Small intestine (tissue), 7 donors: ENCODE results near the gene CITED2. TPM values are rescaled to one million over a fixed set of nuclear protein-coding genes. Genes with fewer than 3 reads are reported as not detected.
A peak's percentile ranks its signal among the peaks of the same experiment; 100 is the strongest.

ENCODE experiments used
- DNase-seq, 2 donors: peaks; one replicate each; pipeline versions ENCODE4 v3.0.0 to v3.0.0-alpha.2; 2013
- FAIRE-seq: peaks from 2 replicates; lab custom pipeline; 2012; peaks lifted over from hg19 to GRCh38; lab: Jason Lieb, UNC
- H3K27ac ChIP-seq, 3 donors: one replicate each; pipeline ENCODE4 v1.5.1; 2013; ENCODE audit warnings: low read length in 2 of 3, mild to moderate bottlenecking in 2 of 3, control low read depth in 1 of 3, inconsistent platforms in 1 of 3, low read depth in 1 of 3, moderate library complexity in 1 of 3
- H3K27me3 ChIP-seq, 3 donors: one replicate each; pipeline ENCODE4 v1.6.1; 2013; ENCODE audit warnings: low read length in 3 of 3, inconsistent platforms in 1 of 3; ENCODE audit not compliant: control insufficient read depth in 3 of 3, insufficient read depth in 3 of 3
- H3K36me3 ChIP-seq, 3 donors: one replicate each; pipeline ENCODE4 v1.6.1; 2013; ENCODE audit warnings: low read length in 3 of 3, inconsistent platforms in 1 of 3, low read depth in 1 of 3, mild to moderate bottlenecking in 1 of 3, moderate library complexity in 1 of 3; ENCODE audit not compliant: control insufficient read depth in 3 of 3, insufficient read depth in 2 of 3
- H3K4me1 ChIP-seq, 3 donors: one replicate each; pipeline ENCODE4 v1.6.1; 2013; ENCODE audit warnings: low read length in 2 of 3, inconsistent platforms in 1 of 3, low read depth in 1 of 3, mild to moderate bottlenecking in 1 of 3, moderate library complexity in 1 of 3; ENCODE audit not compliant: control insufficient read depth in 3 of 3, insufficient read depth in 2 of 3
- H3K4me3 ChIP-seq, 3 donors: one replicate each; pipeline ENCODE4 v1.5.1; 2013; ENCODE audit warnings: low read length in 3 of 3, control low read depth in 1 of 3, inconsistent platforms in 1 of 3, low read depth in 1 of 3, mild to moderate bottlenecking in 1 of 3, moderate library complexity in 1 of 3
- H3K9me3 ChIP-seq, 2 donors: one replicate each; pipeline ENCODE4 v1.6.1; 2013; ENCODE audit warnings: low read depth in 1 of 2, low read length in 1 of 2; ENCODE audit not compliant: control insufficient read depth in 2 of 2, insufficient read depth in 1 of 2
- WGBS, 3 donors: extraction: QIAGEN DNeasy Blood & Tissue Kit; methylation state at CpG; one replicate each; pipeline ENCODE4 v1.1.7; 2013; 5-methylcytosine and 5-hydroxymethylcytosine counted together
- polyA plus RNA-seq, 4 donors: library from polyadenylated mRNA; stranded (reverse) in 3 of 4; unstranded in 1 of 4; fragments of 200-250 nt in 3 of 4; fragments of 120-200 nt in 1 of 4; gene quantifications; one replicate each; pipeline versions ENCODE4 v1.2.1 to v1.2.3, GENCODE V29; 2013
- donor health status: healthy with polysubstance abuse.
- donor health status: control.
- donor health status: control.
- donor health status: Bipolar disorder and iron deficiency.
- donor health status: healthy.

Gene CITED2
- polyA plus RNA-seq, 4 donors, result 21.1 to 105 (median 31.5) TPM

- Histone ChIP-seq H3K4me1 (no peaks in the 10 kb centered on the region), H3K4me3 (no peak overlapping the region), H3K9me3 (peaks cover 0 to 11% of the 10 kb centered on the region in 2 donors), H3K27ac (no peak overlapping the region), H3K27me3 (no peaks in the 10 kb centered on the region), H3K36me3 (no peaks in the 10 kb centered on the region)
- WGBS, 3 donors, result 77 to 89% (median 87%) methylated on average over 2 of the region's 2 CpGs
- DNase-seq (no peak), FAIRE-seq (no peak)
Measured at GRCh38 chr6:139355172-139355571, 19.3 kb downstream of the CITED2 start.

- no peak overlapping the region for H3K4me3 ChIP-seq
- peaks cover 0 to 11% of the 10 kb centered on the region in 2 donors for H3K9me3 ChIP-seq
- H3K36me3 ChIP-seq, result no peaks in the 10 kb centered on the region
- WGBS, 3 donors, result 68 to 79% (median 79%) methylated on average over 4 of the region's 4 CpGs
- H3K27ac ChIP-seq, result no peak overlapping the region
- no peaks in the 10 kb centered on the region for H3K4me1 ChIP-seq
- DNase-seq, result no peak
- H3K27me3 ChIP-seq, result no peaks in the 10 kb centered on the region
- FAIRE-seq, result no peak
Measured at GRCh38 chr6:139354189-139354588, 20.3 kb downstream of the CITED2 start.

DNA sequence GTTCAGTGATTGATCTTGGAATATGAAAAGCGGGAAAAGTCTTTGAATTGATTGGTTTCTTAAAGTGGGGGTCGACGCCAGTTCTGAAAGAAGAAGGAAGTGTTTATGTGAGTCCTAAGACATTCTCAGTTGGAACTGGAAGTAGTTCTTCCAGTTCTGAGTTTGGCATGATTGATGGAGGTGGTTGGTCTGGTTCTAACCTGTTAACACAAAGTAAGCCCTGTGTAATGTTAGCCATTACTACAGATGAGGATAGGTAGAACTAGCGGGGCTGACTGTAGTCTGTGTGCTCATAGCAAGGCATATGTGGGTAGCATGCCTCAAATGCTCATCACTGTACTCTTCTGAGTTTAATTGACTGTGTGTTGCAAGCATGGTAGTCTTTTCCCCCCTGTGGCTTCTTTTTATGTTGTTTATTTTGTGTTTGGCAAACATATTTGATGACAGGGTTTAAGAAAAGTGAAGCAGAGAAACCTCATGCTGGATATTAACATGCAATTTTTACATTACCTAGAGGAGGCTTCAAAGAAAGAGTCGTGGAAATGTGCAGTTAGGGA lies 24.9 kb downstream of the CITED2 start:
- no peak overlapping the region for H3K27ac ChIP-seq
- no peak overlapping the region for H3K4me3 ChIP-seq
- FAIRE-seq, result no peak
- no peak for DNase-seq
- 27 to 47% (median 41%) methylated on average over 5 of the region's 5 CpGs for WGBS, 3 donors
- no peaks in the 10 kb centered on the region for H3K27me3 ChIP-seq
- no peaks in the 10 kb centered on the region for H3K4me1 ChIP-seq
- H3K9me3 ChIP-seq, result no peaks in the 10 kb centered on the region
- H3K36me3 ChIP-seq, result no peaks in the 10 kb centered on the region

- Histone ChIP-seq H3K27ac (no peak overlapping the region), H3K4me1 (no peaks in the 10 kb centered on the region), H3K27me3 (no peaks in the 10 kb centered on the region), H3K36me3 (no peaks in the 10 kb centered on the region), H3K9me3 (peaks cover 0 to 4% of the 10 kb centered on the region in 2 donors), H3K4me3 (no peak overlapping the region)
- DNase-seq (no peak), FAIRE-seq (no peak)
- 97 to 100% (median 100%) methylated on average over 2 of the region's 2 CpGs for WGBS, 3 donors
Measured at GRCh38 chr6:139346392-139346791, 28.1 kb downstream of the CITED2 start.

DNA sequence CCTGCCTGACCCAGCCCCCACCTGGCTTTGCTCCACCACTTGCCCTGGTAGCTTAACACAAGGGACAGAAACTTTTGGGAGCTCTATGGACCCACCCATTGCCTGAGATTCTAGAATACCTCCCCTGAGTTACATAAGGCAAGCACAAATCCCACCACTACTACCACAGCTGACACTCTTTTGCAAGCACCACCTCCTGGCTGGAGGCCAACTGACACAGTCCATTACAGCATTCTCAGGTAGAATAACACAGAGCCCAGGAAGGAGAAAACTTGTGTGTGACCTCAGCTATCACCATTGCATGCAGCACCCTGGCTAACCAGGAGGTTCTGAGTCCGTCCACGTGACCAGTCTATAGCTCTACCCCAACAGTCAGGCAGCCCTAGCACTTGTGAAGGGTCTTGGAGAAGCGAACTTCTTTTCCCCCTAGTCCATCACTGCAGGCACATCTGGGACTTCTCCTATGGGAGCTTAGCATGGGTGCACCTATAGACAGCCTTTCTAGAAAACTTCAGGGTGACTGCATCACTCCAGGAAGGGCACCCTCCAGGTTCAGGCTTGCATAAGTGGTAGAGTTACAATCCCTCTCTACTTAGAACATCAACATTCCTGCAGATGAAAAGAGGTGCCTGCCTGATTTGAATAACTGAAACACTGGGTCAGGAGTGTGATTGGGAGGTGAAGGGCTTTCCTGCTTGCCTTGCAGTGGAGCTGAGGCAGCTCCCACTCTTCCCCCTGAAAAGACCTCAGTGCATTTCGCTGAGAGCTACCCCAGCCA lies 30.1 kb downstream of the CITED2 start:
- WGBS, 3 donors, result 86 to 100% (median 95%) methylated on average over 4 of the region's 4 CpGs

GRCh38 chr6:139343052-139343750 lies 31.2 kb downstream of the CITED2 start:
- H3K9me3 ChIP-seq, result peaks cover 0 to 4% of the 10 kb centered on the region in 2 donors
- no peak overlapping the region for H3K27ac ChIP-seq
- H3K4me1 ChIP-seq, result no peaks in the 10 kb centered on the region
- DNase-seq (no peak), FAIRE-seq (no peak)
- H3K4me3 ChIP-seq, result no peak overlapping the region
- WGBS, 3 donors, result 55 to 80% (median 64%) methylated on average over 2 of the region's 2 CpGs
- no peaks in the 10 kb centered on the region for H3K27me3 ChIP-seq
- H3K36me3 ChIP-seq, result no peaks in the 10 kb centered on the region

More for the DNA sequence above, 30.1 kb downstream of the CITED2 start:
- Histone ChIP-seq H3K27me3 (no peaks in the 10 kb centered on the region), H3K4me1 (no peaks in the 10 kb centered on the region), H3K9me3 (peaks cover 0 to 4% of the 10 kb centered on the region in 2 donors), H3K4me3 (no peak overlapping the region), H3K27ac (no peak overlapping the region), H3K36me3 (no peaks in the 10 kb centered on the region)
- FAIRE-seq, result no peak
- DNase-seq, result no peak

DNA sequence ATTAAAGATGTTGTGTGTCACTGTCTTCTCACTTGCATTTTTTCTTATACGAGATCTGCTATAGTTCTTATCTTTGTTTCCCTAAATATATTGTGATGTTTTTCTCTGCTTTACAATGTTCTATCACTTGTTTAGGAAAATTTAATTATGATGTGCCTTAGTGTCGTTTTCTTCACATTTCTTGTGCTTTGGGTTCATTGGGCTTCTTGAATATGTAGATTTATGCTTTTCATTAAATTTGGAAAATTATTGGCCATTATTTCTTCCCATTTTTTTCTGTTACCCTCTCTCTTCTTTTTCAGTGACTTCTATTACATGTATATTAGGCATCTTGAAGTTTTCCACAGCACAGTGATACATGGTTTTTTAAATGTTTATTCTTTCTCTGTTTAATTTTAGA lies 33.4 kb downstream of the CITED2 start:
- 94 to 100% (median 95%) methylated on average over 2 of the region's 2 CpGs for WGBS, 3 donors
- Histone ChIP-seq H3K4me3 (no peak overlapping the region), H3K36me3 (no peaks in the 10 kb centered on the region), H3K9me3 (peaks cover 0 to 4% of the 10 kb centered on the region in 2 donors), H3K4me1 (peaks cover 0 to 5% (median 2%) of the 10 kb centered on the region in 3 donors), H3K27ac (no peak overlapping the region), H3K27me3 (no peaks in the 10 kb centered on the region)
- DNase-seq (no peak), FAIRE-seq (no peak)

GRCh38 chr6:139338795-139339194 lies 35.7 kb downstream of the CITED2 start:
- peaks cover 0 to 4% of the 10 kb centered on the region in 2 donors for H3K9me3 ChIP-seq
- WGBS, 3 donors, result 73 to 92% (median 88%) methylated on average over 9 of the region's 9 CpGs
- H3K27ac ChIP-seq, result peak overlapping the region in 1 of 3 donors; percentile 32
- H3K36me3 ChIP-seq, result no peaks in the 10 kb centered on the region
- H3K4me3 ChIP-seq, result no peak overlapping the region
- DNase-seq (peak in 1 of 2 donors; percentile 11), FAIRE-seq (no peak)
- peaks cover 0 to 5% (median 2%) of the 10 kb centered on the region in 3 donors for H3K4me1 ChIP-seq
- no peaks in the 10 kb centered on the region for H3K27me3 ChIP-seq
